GM12892 (cell line): ENCODE results near the gene STARD9.

Experiments
- DNase-seq: peaks from one replicate; pipeline ENCODE4 v3.0.0; 2011; ENCODE audit not compliant: insufficient read length
- FAIRE-seq: peaks from 2 replicates; lab custom pipeline; 2011; peaks lifted over from hg19 to GRCh38; lab: Jason Lieb, UNC
- POLR2A ChIP-seq: IDR thresholded peaks from 2 replicates; pipeline ENCODE4 v1.6.1; 2011; ENCODE audit warnings: low read depth, low read length, control low read depth
- POLR2AphosphoS5 ChIP-seq: IDR thresholded peaks from 2 replicates; pipeline ENCODE4 v1.6.1; 2011; ENCODE audit warnings: low read depth, low read length, control low read depth
- TAF1 ChIP-seq: IDR thresholded peaks from 2 replicates; pipeline ENCODE4 v1.6.1; 2011; ENCODE audit warnings: low read depth, mild to moderate bottlenecking, control low read depth, low read length, borderline replicate concordance

The STARD9 gene

GRCh38 chr15:42692536-42692935, 117.1 kb downstream of the STARD9 start:
- FAIRE-seq = no peak
- TF ChIP-seq TAF1 (no peak), POLR2AphosphoS5 (no peak), POLR2A (no peak)

GRCh38 chr15:42692997-42693396, 117.6 kb downstream of the STARD9 start:
- no peak for TF ChIP-seq POLR2AphosphoS5
- no peak for TF ChIP-seq TAF1
- no peak for TF ChIP-seq POLR2A
- FAIRE-seq = no peak
- DNase-seq = no peak

More at GRCh38 chr15:42692536-42692935, 117.1 kb downstream of the STARD9 start:
- no peak for DNase-seq

GRCh38 chr15:42693496-42693895, 118.1 kb downstream of the STARD9 start:
- TF ChIP-seq POLR2AphosphoS5 (no peak), TAF1 (no peak), POLR2A (no peak)
- no peak for FAIRE-seq
- DNase-seq = no peak

GRCh38 chr15:42693942-42694341, 118.5 kb downstream of the STARD9 start:
- no peak for TF ChIP-seq POLR2A
- no peak for TF ChIP-seq POLR2AphosphoS5
- no peak for TF ChIP-seq TAF1
- FAIRE-seq (no peak), DNase-seq (no peak)

GRCh38 chr15:42694398-42694797, 119.0 kb downstream of the STARD9 start:
- no peak for DNase-seq
- no peak for FAIRE-seq
- TF ChIP-seq POLR2A (no peak), POLR2AphosphoS5 (no peak), TAF1 (no peak)

GRCh38 chr15:42695527-42696071, 120.2 kb downstream of the STARD9 start:
- no peak for FAIRE-seq
- TF ChIP-seq TAF1 (no peak), POLR2A (no peak), POLR2AphosphoS5 (no peak)

GRCh38 chr15:42696626-42697025, 121.2 kb downstream of the STARD9 start:
- DNase-seq (no peak), FAIRE-seq (no peak)
- TF ChIP-seq TAF1 = no peak
- no peak for TF ChIP-seq POLR2A
- TF ChIP-seq POLR2AphosphoS5 = no peak

More at GRCh38 chr15:42695527-42696071, 120.2 kb downstream of the STARD9 start:
- DNase-seq = no peak

- TF ChIP-seq POLR2AphosphoS5 (no peak), TAF1 (no peak), POLR2A (no peak)
- FAIRE-seq (peak; percentile 66), DNase-seq (peak; percentile 46)
Observed at GRCh38 chr15:42704492-42704926, 129.1 kb downstream of the STARD9 start.

GRCh38 chr15:42705336-42705735, 129.9 kb downstream of the STARD9 start:
- no peak for TF ChIP-seq POLR2A
- no peak for TF ChIP-seq TAF1
- no peak for TF ChIP-seq POLR2AphosphoS5
- DNase-seq (no peak), FAIRE-seq (no peak)

GRCh38 chr15:42707068-42707467, 131.7 kb downstream of the STARD9 start:
- no peak for TF ChIP-seq POLR2AphosphoS5
- no peak for TF ChIP-seq TAF1
- TF ChIP-seq POLR2A = no peak
- FAIRE-seq = no peak
- DNase-seq = no peak

- DNase-seq = no peak
- TF ChIP-seq POLR2A (no peak), POLR2AphosphoS5 (no peak), TAF1 (no peak)
- FAIRE-seq = no peak
Observed at GRCh38 chr15:42707873-42708544, 132.6 kb downstream of the STARD9 start.

- no peak for DNase-seq
- TF ChIP-seq POLR2A (no peak), TAF1 (no peak), POLR2AphosphoS5 (no peak)
- FAIRE-seq = no peak
Observed at GRCh38 chr15:42710662-42711061, 135.3 kb downstream of the STARD9 start.

GRCh38 chr15:42711746-42712145, 136.3 kb downstream of the STARD9 start:
- FAIRE-seq (no peak), DNase-seq (no peak)
- no peak for TF ChIP-seq POLR2A
- no peak for TF ChIP-seq TAF1
